Measurements from ENCODE around the gene FIGLA. TPM values are rescaled to one million over a fixed set of nuclear protein-coding genes. Genes with fewer than 3 reads are reported as not detected.

Gene FIGLA
- polyA plus RNA-seq, 1 donor (not counting 4 experiments of a cell fraction or from before 2014, with no cell fraction given): not detected

GRCh38 chr2:70797506-70797905 lies 7.1 kb upstream of the FIGLA start:
- Histone ChIP-seq H3K9me1 (ENCODE audit: control insufficient read depth, extremely low read depth, insufficient read depth, low read length) (no peaks in the 10 kb centered on the region), H3K36me3 (ENCODE audit: control insufficient read depth in 2 of 2, extremely low read depth in 1 of 2, insufficient read depth in 2 of 2, low read length in 2 of 2) (no peaks in the 10 kb centered on the region), H3K4me2 (ENCODE audit: control insufficient read depth, extremely low read depth, insufficient read depth, low read depth, low read length) (no peak overlapping the region), H3K9ac (ENCODE audit: control insufficient read depth, extremely low read depth, insufficient read depth, low read length) (no peak overlapping the region), H3K27me3 (ENCODE audit: control insufficient read depth, extremely low read depth, insufficient read depth, low read length) (peaks cover 23% of the 10 kb centered on the region), H3K79me2 (ENCODE audit: control insufficient read depth, insufficient read depth, low read length) (no peaks in the 10 kb centered on the region), H3K4me3 (ENCODE audit: control insufficient read depth in 2 of 3, extremely low read depth in 1 of 3, insufficient read depth in 2 of 3, low read depth in 1 of 3, low read length in 3 of 3) (no peak overlapping the region), H3K9me3 (ENCODE audit: control insufficient read depth, low read depth, low read length) (no peaks in the 10 kb centered on the region), H4K20me1 (ENCODE audit: control insufficient read depth, extremely low read depth, insufficient read depth, low read length) (no peaks in the 10 kb centered on the region), H2AFZ (ENCODE audit: control insufficient read depth, low read length) (no peak overlapping the region), H3K27ac (ENCODE audit: control insufficient read depth, insufficient read depth, low read length) (no peak overlapping the region), H3K4me1 (ENCODE audit: control insufficient read depth, extremely low read depth, insufficient read depth, low read length) (no peaks in the 10 kb centered on the region)
- dilution Hi-C loops (cut with MboI; ENCODE audit: extremely low pct_ligation_motif_present, low sequenced_read_pairs): loop anchor here (25.0 kb wide), 1 partner anchor 485 kb away; the partner anchor contains the start of gene FAM136A
- DNase-seq (ENCODE audit: low read depth, low spot score): no peak
- no peak for FAIRE-seq
- TF ChIP-seq EZH2 (IDR thresholded peaks at IDR 0.05; ENCODE audit: low read length) (no peak), CTCF (optimal IDR thresholded peaks at IDR 0.05 in 1 of 3, IDR thresholded peaks at IDR 0.05 in 1 of 3, conservative IDR thresholded peaks at IDR 0.05 in 1 of 3; ENCODE audit: extremely low read depth in 1 of 3, insufficient read depth in 2 of 3, low read length in 3 of 3) (no peak)

DNA sequence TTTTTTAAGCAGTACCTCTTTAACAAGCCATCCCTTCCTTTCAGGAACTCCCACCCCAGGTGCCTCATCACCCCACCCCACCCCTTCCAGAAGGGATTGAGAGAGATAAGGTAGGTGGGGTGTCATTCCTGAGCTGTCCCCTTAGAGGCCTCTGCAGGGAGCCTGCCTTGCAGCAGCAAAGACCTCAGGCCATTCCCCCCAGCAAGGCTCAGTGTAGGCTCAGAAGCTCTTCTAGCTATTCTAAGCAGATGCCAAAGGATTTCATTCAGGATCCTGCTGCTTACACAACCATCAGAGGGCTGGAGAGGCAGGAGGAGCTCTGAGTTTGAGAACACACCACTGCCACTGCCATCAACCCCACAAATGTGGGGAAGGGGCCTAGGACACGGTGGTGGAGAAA lies 5.8 kb upstream of the FIGLA start:
- Histone ChIP-seq H3K79me2 (ENCODE audit: control insufficient read depth, insufficient read depth, low read length) (no peaks in the 10 kb centered on the region), H4K20me1 (ENCODE audit: control insufficient read depth, extremely low read depth, insufficient read depth, low read length) (no peaks in the 10 kb centered on the region), H3K27ac (ENCODE audit: control insufficient read depth, insufficient read depth, low read length) (no peak overlapping the region), H3K4me2 (ENCODE audit: control insufficient read depth, extremely low read depth, insufficient read depth, low read depth, low read length) (no peak overlapping the region), H3K27me3 (ENCODE audit: control insufficient read depth, extremely low read depth, insufficient read depth, low read length) (peaks cover 23% of the 10 kb centered on the region), H3K9me3 (ENCODE audit: control insufficient read depth, low read depth, low read length) (no peaks in the 10 kb centered on the region), H3K9me1 (ENCODE audit: control insufficient read depth, extremely low read depth, insufficient read depth, low read length) (no peaks in the 10 kb centered on the region), H3K4me1 (ENCODE audit: control insufficient read depth, extremely low read depth, insufficient read depth, low read length) (no peaks in the 10 kb centered on the region), H3K9ac (ENCODE audit: control insufficient read depth, extremely low read depth, insufficient read depth, low read length) (no peak overlapping the region), H2AFZ (ENCODE audit: control insufficient read depth, low read length) (no peak overlapping the region), H3K4me3 (ENCODE audit: control insufficient read depth in 2 of 3, extremely low read depth in 1 of 3, insufficient read depth in 2 of 3, low read depth in 1 of 3, low read length in 3 of 3) (no peak overlapping the region), H3K36me3 (ENCODE audit: control insufficient read depth in 2 of 2, extremely low read depth in 1 of 2, insufficient read depth in 2 of 2, low read length in 2 of 2) (no peaks in the 10 kb centered on the region)
- no peak for DNase-seq (ENCODE audit: low read depth, low spot score)
- FAIRE-seq: no peak
- dilution Hi-C loops (cut with MboI; ENCODE audit: extremely low pct_ligation_motif_present, low sequenced_read_pairs): loop anchor here (25.0 kb wide), 1 partner anchor 484 kb away; the partner anchor contains the start of gene FAM136A
- TF ChIP-seq CTCF (optimal IDR thresholded peaks at IDR 0.05 in 1 of 3, IDR thresholded peaks at IDR 0.05 in 1 of 3, conservative IDR thresholded peaks at IDR 0.05 in 1 of 3; ENCODE audit: extremely low read depth in 1 of 3, insufficient read depth in 2 of 3, low read length in 3 of 3): no peak
- TF ChIP-seq EZH2 (IDR thresholded peaks at IDR 0.05; ENCODE audit: low read length): no peak
